GM12878 (cell line): ENCODE results near the gene TMEM132D. TPM values are rescaled to one million over a fixed set of nuclear protein-coding genes. Genes with fewer than 3 reads are reported as not detected.

Experiments
- ATAC-seq: fragments of 200-7000 bp; cut with Tn5 transposase; 3 replicates; pipeline ENCODE4 v1.9.1; 2020; ENCODE audit warnings: mild to moderate bottlenecking, moderate library complexity
- BruUV-seq: library from RNA; stranded (reverse); fragments of 400-500 nt; replicated peaks from 2 replicates; lab custom pipeline; 2021; lab: Mats Ljungman, UMichigan
- CTCF ChIA-PET: fragments of 300-600 bp; sonication (Branson Sonifier 250); formaldehyde crosslinking; extraction: SDS; loops from one replicate; lab custom pipeline; 2021; ENCODE audit warnings: inconsistent platforms; lab: Yijun Ruan, JAX
- POLR2A ChIA-PET: fragments of 350-600 bp; formaldehyde crosslinking; extraction: SDS; loops from one replicate; lab custom pipeline; 2021; ENCODE audit warnings: inconsistent platforms; lab: Charles Lee
- RAD21 ChIA-PET: fragments of 300-600 bp; sonication (Branson Sonifier 250); formaldehyde crosslinking; loops from one replicate; lab custom pipeline; 2023; ENCODE audit warnings: antibody characterized with exemption; ENCODE audit not compliant: unreplicated experiment; lab: Charles Lee
- SMC1A ChIA-PET: fragments of 300-600 bp; sonication (Branson Sonifier 250); formaldehyde crosslinking; loops from one replicate; lab custom pipeline; 2023; ENCODE audit not compliant: unreplicated experiment, uncharacterized antibody; lab: Charles Lee
- DNase-seq: peaks from one replicate; pipeline ENCODE4 v3.0.0-alpha.2; 2011; ENCODE audit warnings: low read depth, low spot score
- FAIRE-seq: peaks from 3 replicates; lab custom pipeline; 2011; peaks lifted over from hg19 to GRCh38; lab: Jason Lieb, UNC
- H2AFZ ChIP-seq: 2 replicates; pipeline ENCODE4 v1.6.0; 2011; ENCODE audit warnings: low read depth, low read length, control low read depth; ENCODE audit not compliant: control insufficient read depth
- H3K27ac ChIP-seq: 2 replicates; pipeline ENCODE4 v1.5.1; 2011; ENCODE audit warnings: control low read depth; ENCODE audit not compliant: control insufficient read depth, insufficient read depth
- H3K27me3 ChIP-seq, 2 experiments: replicated peaks in 1 of 2; 2 replicates each; pipeline versions ENCODE4 v1.6.0 to v1.6.1; 2011; ENCODE audit warnings: low read length in 1 of 2; ENCODE audit not compliant: control insufficient read depth in 2 of 2, insufficient read depth in 2 of 2
- H3K36me3 ChIP-seq, 2 experiments: 2 replicates each; pipeline ENCODE4 v1.5.1; 2011; ENCODE audit warnings: low read length in 1 of 2; ENCODE audit not compliant: control insufficient read depth in 2 of 2, insufficient read depth in 2 of 2
- H3K4me1 ChIP-seq: 2 replicates; pipeline ENCODE4 v1.6.1; 2011; ENCODE audit warnings: mild to moderate bottlenecking, low read length, moderate library complexity, mixed read lengths; ENCODE audit not compliant: control insufficient read depth, insufficient read depth
- H3K4me2 ChIP-seq: 2 replicates; pipeline ENCODE4 v1.6.0; 2011; ENCODE audit warnings: control low read depth; ENCODE audit not compliant: control insufficient read depth, insufficient read depth
- H3K4me3 ChIP-seq: fragments of 200-600 bp; sonication (generic); 2 replicates; pipeline ENCODE4 v1.5.1; 2016
- H3K79me2 ChIP-seq: 2 replicates; pipeline ENCODE4 v1.6.0; 2011; ENCODE audit warnings: low read length; ENCODE audit not compliant: control insufficient read depth, insufficient read depth
- H3K9ac ChIP-seq: 2 replicates; pipeline ENCODE4 v1.8.0; 2011; ENCODE audit warnings: low read length, control low read depth, mixed read lengths; ENCODE audit not compliant: control insufficient read depth, insufficient read depth
- H3K9me3 ChIP-seq: replicated peaks from 3 replicates; pipeline ENCODE4 v1.5.1; 2011; ENCODE audit warnings: mild to moderate bottlenecking, low read length; ENCODE audit not compliant: control insufficient read depth, insufficient read depth
- H4K20me1 ChIP-seq: 2 replicates; pipeline ENCODE4 v1.6.0; 2011; ENCODE audit not compliant: control insufficient read depth, insufficient read depth
- ATF7 ChIP-seq: fragments of 450-650 bp; IDR thresholded peaks from 2 replicates; pipeline ENCODE4 v1.6.1; 2016; ENCODE audit warnings: low read depth, mild to moderate bottlenecking
- BRCA1 ChIP-seq: IDR thresholded peaks from 2 replicates; pipeline ENCODE4 v1.6.1; 2011; ENCODE audit warnings: low read depth, low read length, improper control_type of control experiment
- CHD4 ChIP-seq: fragments of 200-600 bp; sonication (generic); IDR thresholded peaks from 2 replicates; pipeline ENCODE4 v1.6.1; 2016; ENCODE audit warnings: mild to moderate bottlenecking
- EED ChIP-seq: sonication (generic); IDR thresholded peaks from 2 replicates; pipeline ENCODE4 v1.6.1; 2016; ENCODE audit warnings: antibody characterized with exemption, low read depth
- EGR1 ChIP-seq, 2 experiments: IDR thresholded peaks; 1 replicate in 1 of 2; 2 replicates in 1 of 2; pipeline ENCODE4 v1.6.1; 2011 to 2012; ENCODE audit warnings: low read depth in 2 of 2, low read length in 2 of 2, borderline replicate concordance in 1 of 2, mild to moderate bottlenecking in 1 of 2, moderate library complexity in 1 of 2
- FOS ChIP-seq: IDR thresholded peaks from 3 replicates; pipeline ENCODE4 v1.6.1; 2011; ENCODE audit warnings: borderline replicate concordance; ENCODE audit not compliant: insufficient read length; ENCODE audit errors: extremely low read depth
- FOXM1 ChIP-seq: IDR thresholded peaks from 2 replicates; pipeline ENCODE4 v1.6.1; 2012; ENCODE audit warnings: low read depth, mild to moderate bottlenecking, inconsistent platforms, low read length, moderate library complexity
- GABPA ChIP-seq: IDR thresholded peaks from 2 replicates; pipeline ENCODE4 v1.6.1; 2014; ENCODE audit warnings: antibody characterized with exemption, low read depth, mild to moderate bottlenecking, inconsistent platforms
- LARP7 ChIP-seq: fragments of 450-650 bp; IDR thresholded peaks from 2 replicates; pipeline ENCODE4 v1.6.1; 2017; ENCODE audit warnings: mild to moderate bottlenecking
- MEF2A ChIP-seq: IDR thresholded peaks from 2 replicates; pipeline ENCODE4 v1.6.1; 2011; ENCODE audit warnings: low read depth, mild to moderate bottlenecking, low read length, moderate library complexity; ENCODE audit not compliant: insufficient read depth
- NFYA ChIP-seq: IDR thresholded peaks from 2 replicates; pipeline ENCODE4 v1.6.1; 2011; ENCODE audit warnings: low read depth, mild to moderate bottlenecking, low read length, improper control_type of control experiment, borderline replicate concordance
- RBBP5 ChIP-seq: fragments of 200-600 bp; sonication (generic); conservative IDR thresholded peaks from 2 replicates; pipeline ENCODE4 v1.6.1; 2016
- YBX1 ChIP-seq: fragments of 450-650 bp; IDR thresholded peaks from 2 replicates; pipeline ENCODE4 v1.6.1; 2016; ENCODE audit warnings: antibody characterized with exemption
- WGBS: methylation state at CpG from one replicate; pipeline ENCODE4 v1.1.6; 2016; ENCODE audit warnings: low lambda C conversion rate; ENCODE audit not compliant: insufficient replicate concordance, insufficient coverage; ENCODE audit errors: missing lambda C conversion rate; 5-methylcytosine and 5-hydroxymethylcytosine counted together
- in situ Hi-C: fragments of 300-500 bp; cut with MboI; formaldehyde crosslinking; loops from 9 replicates; pipeline ENCODE4 v1.14.3; 2018; ENCODE audit warnings: mixed read lengths
- intact Hi-C: fragments of 100-400 bp; cut with micrococcal nuclease; formaldehyde crosslinking; loops from one replicate; pipeline ENCODE4 v1.14.2; 2022; ENCODE audit not compliant: unreplicated experiment
- polyA plus RNA-seq, 11 experiments: library from polyadenylated mRNA; depleted of rRNA in 4 of 11; unstranded in 6 of 11; stranded (reverse) in 5 of 11; fragments of >200 nt; fragmentation: Nextera tagmentation in 4 of 11; fragmentation: Illumina TruSeq in 1 of 11; extraction: Ambion mirVana in 4 of 11; extraction: Trizol in 1 of 11; gene quantifications; 1 replicate in 1 of 11; 2 replicates in 10 of 11; pipeline versions ENCODE4 v1.2.1 to v1.2.3, GENCODE V29; 2011 to 2016; ENCODE audit warnings: inconsistent platforms in 2 of 11, missing spikeins in 2 of 11, low read depth in 1 of 11
- total RNA-seq, 4 experiments: library from RNA; depleted of rRNA in 3 of 4; stranded (reverse); fragments of >200 nt in 3 of 4; fragmentation: Illumina TruSeq in 1 of 4; extraction: Trizol in 1 of 4; gene quantifications; 2 replicates each; pipeline versions ENCODE4 v1.2.1 to v1.2.3, GENCODE V29; 2013 to 2021
- TF ChIP-seq, protein P1 (sequence below): IDR thresholded peaks from 2 replicates; pipeline ENCODE4 v1.6.1; 2012; ENCODE audit warnings: low read length, inconsistent platforms
- TF ChIP-seq, protein P2 (sequence below): IDR thresholded peaks from 2 replicates; pipeline ENCODE4 v1.6.1; 2012; ENCODE audit warnings: low read depth, low read length, improper control_type of control experiment
- TF ChIP-seq, protein P3 (sequence below): IDR thresholded peaks from 2 replicates; pipeline ENCODE4 v1.6.1; 2011; ENCODE audit warnings: borderline replicate concordance, low read depth, mild to moderate bottlenecking, moderate library complexity, mixed read lengths, low read length; ENCODE audit not compliant: insufficient read depth; ENCODE audit errors: extremely low read length
- TF ChIP-seq, protein P4 (sequence below): fragments of 450-650 bp; IDR thresholded peaks from 2 replicates; pipeline ENCODE4 v1.6.1; 2017; ENCODE audit warnings: low read depth, mild to moderate bottlenecking, moderate library complexity
- TF ChIP-seq, protein P5 (sequence below): IDR thresholded peaks from 2 replicates; pipeline ENCODE4 v1.6.1; 2012; ENCODE audit warnings: low read depth, low read length, improper control_type of control experiment
- TF ChIP-seq, protein P6 (sequence below), 3 experiments: IDR thresholded peaks in 2 of 3; conservative IDR thresholded peaks in 1 of 3; 2 replicates each; pipeline ENCODE4 v1.5.1; 2011; ENCODE audit warnings: low read depth in 3 of 3, low read length in 3 of 3, mild to moderate bottlenecking in 3 of 3, control low read depth in 2 of 3, moderate library complexity in 2 of 3, inconsistent platforms in 1 of 3, mixed read lengths in 1 of 3; ENCODE audit not compliant: control insufficient read depth in 2 of 3, insufficient read depth in 1 of 3; ENCODE audit errors: extremely low read depth in 1 of 3

The TMEM132D gene
- total and polyA plus RNA-seq, 10 of the 15 experiments (the other 5 are each of a cell fraction or from before 2014, with no cell fraction given) = under 0.01 to 0.12 (median 0.02) TPM; not detected in 3

DNA sequence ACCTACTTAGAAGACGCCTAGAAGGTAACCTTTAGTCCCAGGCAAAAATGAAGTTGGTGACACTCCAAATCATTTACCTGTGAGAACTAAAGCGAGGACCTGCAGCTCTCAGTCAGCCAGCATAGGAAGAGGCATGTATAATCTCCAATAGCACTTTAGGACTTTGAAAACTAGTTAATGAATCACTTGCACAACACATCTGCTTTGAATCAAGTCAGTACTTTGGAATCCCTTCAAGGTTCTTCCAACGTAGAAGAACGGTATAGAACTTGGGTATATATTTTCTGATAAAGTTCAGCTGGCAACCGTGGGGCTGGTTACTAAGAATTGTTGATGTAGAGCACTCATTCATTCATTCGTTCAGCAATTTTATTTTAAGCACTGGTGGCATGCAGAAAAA lies 251.9 kb downstream of the TMEM132D start:
- Histone ChIP-seq H3K4me3 (no peak overlapping the region), H3K27ac (no peak overlapping the region), H3K9ac (no peak overlapping the region), H3K79me2 (no peaks in the 10 kb centered on the region), H3K4me1 (no peaks in the 10 kb centered on the region), H4K20me1 (no peaks in the 10 kb centered on the region), H3K9me3 (no peaks in the 10 kb centered on the region), H3K36me3 (no peaks in the 10 kb centered on the region), H3K4me2 (no peak overlapping the region), H2AFZ (no peak overlapping the region), H3K27me3 (no peaks in the 10 kb centered on the region)
- BruUV-seq = no TSS peak
- ChIA-PET RAD21 (no interaction called here), SMC1A (no interaction called here), POLR2A (no interaction called here), CTCF (interaction anchor here (0.6 kb wide), 1 partner anchor 75 kb away, joined by 3 read pairs; no protein-coding TSS in a partner anchor)
- ATAC-seq (no peak), DNase-seq (no peak), FAIRE-seq (no peak)
- 14% methylated on average over 6 of the region's 6 CpGs for WGBS
- in situ Hi-C loops = no loop called here
- no peak for TF ChIP-seq BRCA1
- TF ChIP-seq LARP7 = no peak
- TF ChIP-seq MEF2A = no peak
- TF ChIP-seq FOS = no peak
- TF ChIP-seq EGR1 (IDR thresholded peaks at IDR 0.05; ENCODE audit: borderline replicate concordance in 1 of 2, low read depth in 2 of 2, low read length in 2 of 2) = no peak
- TF ChIP-seq, protein P1, sequence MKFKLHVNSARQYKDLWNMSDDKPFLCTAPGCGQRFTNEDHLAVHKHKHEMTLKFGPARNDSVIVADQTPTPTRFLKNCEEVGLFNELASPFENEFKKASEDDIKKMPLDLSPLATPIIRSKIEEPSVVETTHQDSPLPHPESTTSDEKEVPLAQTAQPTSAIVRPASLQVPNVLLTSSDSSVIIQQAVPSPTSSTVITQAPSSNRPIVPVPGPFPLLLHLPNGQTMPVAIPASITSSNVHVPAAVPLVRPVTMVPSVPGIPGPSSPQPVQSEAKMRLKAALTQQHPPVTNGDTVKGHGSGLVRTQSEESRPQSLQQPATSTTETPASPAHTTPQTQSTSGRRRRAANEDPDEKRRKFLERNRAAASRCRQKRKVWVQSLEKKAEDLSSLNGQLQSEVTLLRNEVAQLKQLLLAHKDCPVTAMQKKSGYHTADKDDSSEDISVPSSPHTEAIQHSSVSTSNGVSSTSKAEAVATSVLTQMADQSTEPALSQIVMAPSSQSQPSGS = no peak
- TF ChIP-seq FOXM1 = no peak
- TF ChIP-seq, protein P2, sequence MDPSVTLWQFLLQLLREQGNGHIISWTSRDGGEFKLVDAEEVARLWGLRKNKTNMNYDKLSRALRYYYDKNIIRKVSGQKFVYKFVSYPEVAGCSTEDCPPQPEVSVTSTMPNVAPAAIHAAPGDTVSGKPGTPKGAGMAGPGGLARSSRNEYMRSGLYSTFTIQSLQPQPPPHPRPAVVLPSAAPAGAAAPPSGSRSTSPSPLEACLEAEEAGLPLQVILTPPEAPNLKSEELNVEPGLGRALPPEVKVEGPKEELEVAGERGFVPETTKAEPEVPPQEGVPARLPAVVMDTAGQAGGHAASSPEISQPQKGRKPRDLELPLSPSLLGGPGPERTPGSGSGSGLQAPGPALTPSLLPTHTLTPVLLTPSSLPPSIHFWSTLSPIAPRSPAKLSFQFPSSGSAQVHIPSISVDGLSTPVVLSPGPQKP = no peak
- TF ChIP-seq GABPA = no peak
- TF ChIP-seq NFYA = no peak
- TF ChIP-seq EED = no peak
- TF ChIP-seq, protein P3, sequence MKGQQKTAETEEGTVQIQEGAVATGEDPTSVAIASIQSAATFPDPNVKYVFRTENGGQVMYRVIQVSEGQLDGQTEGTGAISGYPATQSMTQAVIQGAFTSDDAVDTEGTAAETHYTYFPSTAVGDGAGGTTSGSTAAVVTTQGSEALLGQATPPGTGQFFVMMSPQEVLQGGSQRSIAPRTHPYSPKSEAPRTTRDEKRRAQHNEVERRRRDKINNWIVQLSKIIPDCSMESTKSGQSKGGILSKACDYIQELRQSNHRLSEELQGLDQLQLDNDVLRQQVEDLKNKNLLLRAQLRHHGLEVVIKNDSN = no peak
- no peak for TF ChIP-seq CHD4
- TF ChIP-seq RBBP5 = no peak
- TF ChIP-seq ATF7 = no peak
- TF ChIP-seq, protein P4, sequence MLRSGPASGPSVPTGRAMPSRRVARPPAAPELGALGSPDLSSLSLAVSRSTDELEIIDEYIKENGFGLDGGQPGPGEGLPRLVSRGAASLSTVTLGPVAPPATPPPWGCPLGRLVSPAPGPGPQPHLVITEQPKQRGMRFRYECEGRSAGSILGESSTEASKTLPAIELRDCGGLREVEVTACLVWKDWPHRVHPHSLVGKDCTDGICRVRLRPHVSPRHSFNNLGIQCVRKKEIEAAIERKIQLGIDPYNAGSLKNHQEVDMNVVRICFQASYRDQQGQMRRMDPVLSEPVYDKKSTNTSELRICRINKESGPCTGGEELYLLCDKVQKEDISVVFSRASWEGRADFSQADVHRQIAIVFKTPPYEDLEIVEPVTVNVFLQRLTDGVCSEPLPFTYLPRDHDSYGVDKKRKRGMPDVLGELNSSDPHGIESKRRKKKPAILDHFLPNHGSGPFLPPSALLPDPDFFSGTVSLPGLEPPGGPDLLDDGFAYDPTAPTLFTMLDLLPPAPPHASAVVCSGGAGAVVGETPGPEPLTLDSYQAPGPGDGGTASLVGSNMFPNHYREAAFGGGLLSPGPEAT = no peak
- TF ChIP-seq YBX1 = no peak
- TF ChIP-seq, protein P5, sequence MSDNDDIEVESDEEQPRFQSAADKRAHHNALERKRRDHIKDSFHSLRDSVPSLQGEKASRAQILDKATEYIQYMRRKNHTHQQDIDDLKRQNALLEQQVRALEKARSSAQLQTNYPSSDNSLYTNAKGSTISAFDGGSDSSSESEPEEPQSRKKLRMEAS = no peak
- TF ChIP-seq, protein P6, sequence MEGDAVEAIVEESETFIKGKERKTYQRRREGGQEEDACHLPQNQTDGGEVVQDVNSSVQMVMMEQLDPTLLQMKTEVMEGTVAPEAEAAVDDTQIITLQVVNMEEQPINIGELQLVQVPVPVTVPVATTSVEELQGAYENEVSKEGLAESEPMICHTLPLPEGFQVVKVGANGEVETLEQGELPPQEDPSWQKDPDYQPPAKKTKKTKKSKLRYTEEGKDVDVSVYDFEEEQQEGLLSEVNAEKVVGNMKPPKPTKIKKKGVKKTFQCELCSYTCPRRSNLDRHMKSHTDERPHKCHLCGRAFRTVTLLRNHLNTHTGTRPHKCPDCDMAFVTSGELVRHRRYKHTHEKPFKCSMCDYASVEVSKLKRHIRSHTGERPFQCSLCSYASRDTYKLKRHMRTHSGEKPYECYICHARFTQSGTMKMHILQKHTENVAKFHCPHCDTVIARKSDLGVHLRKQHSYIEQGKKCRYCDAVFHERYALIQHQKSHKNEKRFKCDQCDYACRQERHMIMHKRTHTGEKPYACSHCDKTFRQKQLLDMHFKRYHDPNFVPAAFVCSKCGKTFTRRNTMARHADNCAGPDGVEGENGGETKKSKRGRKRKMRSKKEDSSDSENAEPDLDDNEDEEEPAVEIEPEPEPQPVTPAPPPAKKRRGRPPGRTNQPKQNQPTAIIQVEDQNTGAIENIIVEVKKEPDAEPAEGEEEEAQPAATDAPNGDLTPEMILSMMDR (IDR thresholded peaks at IDR 0.05 in 2 of 3, conservative IDR thresholded peaks at IDR 0.05 in 1 of 3; ENCODE audit: control insufficient read depth in 2 of 3, extremely low read depth in 1 of 3, insufficient read depth in 1 of 3, low read depth in 3 of 3, low read length in 3 of 3) = no peak
- intact Hi-C loops = no loop called here
